NB4 (cell line): ENCODE measurements around the gene ANO1.

ENCODE experiments used
- CTCF ChIP-seq: IDR thresholded peaks from one replicate; pipeline ENCODE4 v1.5.1; 2012; ENCODE audit warnings: low read depth, low read length
- MAX ChIP-seq: IDR thresholded peaks from 2 replicates; pipeline ENCODE4 v1.6.1; 2011; ENCODE audit warnings: low read depth, low read length
- POLR2A ChIP-seq: IDR thresholded peaks from 2 replicates; pipeline ENCODE4 v1.6.1; 2011; ENCODE audit warnings: mild to moderate bottlenecking; ENCODE audit not compliant: insufficient read length; ENCODE audit errors: extremely low read depth

- TF ChIP-seq CTCF, result no peak
- peak; percentile 87 for TF ChIP-seq MAX
- TF ChIP-seq POLR2A, result no peak
Observed at GRCh38 chr11:70134490-70134889, 56.4 kb downstream of the ANO1 start.
